Adipose tissue (tissue), 3 donors: Measurements from ENCODE around the gene TCF7L1. TPM values are rescaled to one million over a fixed set of nuclear protein-coding genes. Genes with fewer than 3 reads are reported as not detected.
"Not testable (repeated sequence)": the region's sequence is repeated elsewhere in the genome, so short reads cannot be mapped to it uniquely, and the experiment has no call there.

Experiments
- H3K27ac ChIP-seq: one replicate; pipeline ENCODE4 v1.5.1; 2013; ENCODE audit warnings: low read depth, low read length
- WGBS, 3 donors: extraction: QIAGEN DNeasy Blood & Tissue Kit; methylation state at CpG; one replicate each; pipeline ENCODE4 v1.1.7; 2013; 5-methylcytosine and 5-hydroxymethylcytosine counted together
- polyA plus RNA-seq, 3 donors: library from polyadenylated mRNA; stranded (reverse); fragments of 200-250 nt; gene quantifications; one replicate each; pipeline ENCODE4 v1.2.3, GENCODE V29; 2013
- donor health status: healthy with polysubstance abuse.
- donor health status: Bipolar disorder and iron deficiency.
- donor health status: healthy.

TCF7L1 gene
- polyA plus RNA-seq, 3 donors, result 2.4 to 22.3 (median 16.5) TPM

GRCh38 chr2:85342156-85342555 lies 209.0 kb downstream of the TCF7L1 start:
- WGBS, 3 donors, result 85 to 87% (median 86%) methylated on average over 3 of the region's 3 CpGs

GRCh38 chr2:85343207-85343895 lies 210.2 kb downstream of the TCF7L1 start:
- not testable (repeated sequence) for H3K27ac ChIP-seq
- 90 to 93% (median 93%) methylated on average over 8 to 10 of the region's 10 CpGs for WGBS, 3 donors

More at GRCh38 chr2:85342156-85342555, 209.0 kb downstream of the TCF7L1 start:
- H3K27ac ChIP-seq, result no peak overlapping the region

GRCh38 chr2:85344356-85344954 lies 211.3 kb downstream of the TCF7L1 start:
- 85 to 88% (median 86%) methylated on average over 14 of the region's 14 CpGs for WGBS, 3 donors
- H3K27ac ChIP-seq, result no peak overlapping the region

- no peak overlapping the region for H3K27ac ChIP-seq
- 32 to 91% (median 88%) methylated on average over 3 of the region's 3 CpGs for WGBS, 3 donors
These were observed 214.4 kb downstream of the TCF7L1 start for GRCh38 chr2:85347599-85347998.

- H3K27ac ChIP-seq, result no peak overlapping the region
- 10 to 20% (median 15%) methylated on average over 16 of the region's 16 CpGs for whole genome bisulfite sequencing, 3 donors
These were observed 220.7 kb downstream of the TCF7L1 start for GRCh38 chr2:85353876-85354285.

GRCh38 chr2:85354286-85355072 lies 221.3 kb downstream of the TCF7L1 start, which contains the start of the genes ELMOD3 and RETSAT:
Gene ELMOD3 (plus strand): TSS chr2:85354769. CDS start chr2:85357199, 2,430 bp downstream.
Gene RETSAT (minus strand): TSS chr2:85354528. CDS start chr2:85354507, 21 bp downstream.
- no peak within 1 kb of the TSS for H3K27ac ChIP-seq
- 0 to 1% (median 1%) methylated on average over 42 of the region's 42 CpGs for WGBS, 3 donors

GRCh38 chr2:85355073-85355410 lies 221.8 kb downstream of the TCF7L1 start:
- no peak overlapping the region for H3K27ac ChIP-seq
- 5 to 20% (median 12%) methylated on average over 10 of the region's 10 CpGs for WGBS, 3 donors

GRCh38 chr2:85355521-85355920 lies 222.3 kb downstream of the TCF7L1 start:
- no peak overlapping the region for H3K27ac ChIP-seq

GRCh38 chr2:85356186-85356585 lies 223.0 kb downstream of the TCF7L1 start:
- no peak overlapping the region for H3K27ac ChIP-seq
- 76 to 88% (median 78%) methylated on average over 2 of the region's 2 CpGs for WGBS, 3 donors

More at GRCh38 chr2:85355521-85355920, 222.3 kb downstream of the TCF7L1 start:
- 76 to 78% (median 77%) methylated on average over 3 of the region's 3 CpGs for WGBS, 3 donors

- no peak overlapping the region for H3K27ac ChIP-seq
- 71 to 82% (median 72%) methylated on average over 3 of the region's 3 CpGs for WGBS, 3 donors
These were observed 224.5 kb downstream of the TCF7L1 start for GRCh38 chr2:85357736-85358135.

Other genes starting within 250 kb of the TCF7L1 start
- 1,000 to 10,000 TPM in 2 of 3 donors, 100 to 1,000 TPM in 1; 430 to 3,614 (median 1,501) TPM for gene TMSB10, start 227.7 kb upstream of the TCF7L1 start, polyA plus RNA-seq
- 10 to 100 TPM; 27.6 to 69.2 (median 47.8) TPM for gene KCMF1, start 162.2 kb upstream of the TCF7L1 start, polyA plus RNA-seq
- gene TGOLN2, start 194.6 kb downstream of the TCF7L1 start, polyA plus RNA-seq, result 10 to 100 TPM; 25.9 to 54.4 (median 28.4) TPM
- 100 to 1,000 TPM in 2 of 3 donors, 10 to 100 TPM in 1; 66.7 to 439 (median 121) TPM for gene RETSAT, start 221.1 kb downstream of the TCF7L1 start, polyA plus RNA-seq
- 100 to 1,000 TPM in 1 of 3 donors, 10 to 100 TPM in 2; 26.7 to 135 (median 27.1) TPM for gene ELMOD3, start 221.4 kb downstream of the TCF7L1 start, polyA plus RNA-seq